GM21447 (cell line): ENCODE measurements around the gene SCN4A.

Source experiments
- ATAC-seq: cut with Tn5 transposase; IDR thresholded peaks from one replicate; pipeline ENCODE4 v1.9.1; 2021; ENCODE audit not compliant: unreplicated experiment

The SCN4A gene

GRCh38 chr17:63960006-63960405 lies 12.7 kb downstream of the SCN4A start:
- no peak for ATAC-seq

- no peak for ATAC-seq
Measured at GRCh38 chr17:63956296-63956920, 16.3 kb downstream of the SCN4A start.

GRCh38 chr17:63955791-63956190 lies 16.9 kb downstream of the SCN4A start:
- ATAC-seq, result no peak

- no peak for ATAC-seq
Measured at GRCh38 chr17:63955232-63955631, 17.5 kb downstream of the SCN4A start.

- peak; percentile 75 for ATAC-seq
Measured at GRCh38 chr17:63954402-63955063, 18.2 kb downstream of the SCN4A start.

GRCh38 chr17:63950940-63951907 lies 21.5 kb downstream of the SCN4A start:
- ATAC-seq, result no peak

- ATAC-seq, result no peak
Measured at GRCh38 chr17:63949576-63950250, 23.0 kb downstream of the SCN4A start.

- no peak for ATAC-seq
Measured at GRCh38 chr17:63948521-63948920, 24.2 kb downstream of the SCN4A start.

- ATAC-seq, result no peak
Measured at GRCh38 chr17:63947711-63948330, 24.9 kb downstream of the SCN4A start.

- ATAC-seq, result peak; percentile 62
Measured at GRCh38 chr17:63946440-63947363, 26.0 kb downstream of the SCN4A start.

GRCh38 chr17:63945784-63946439 lies 26.8 kb downstream of the SCN4A start:
- ATAC-seq, result peak; percentile 45

GRCh38 chr17:63944736-63945499 lies 27.8 kb downstream of the SCN4A start:
- no peak for ATAC-seq

- ATAC-seq, result no peak
Measured at GRCh38 chr17:63943745-63944144, 29.0 kb downstream of the SCN4A start.

- ATAC-seq, result no peak
Measured at GRCh38 chr17:63942309-63942985, 30.3 kb downstream of the SCN4A start.

- no peak for ATAC-seq
Measured at GRCh38 chr17:63941751-63942150, 31.0 kb downstream of the SCN4A start.

- ATAC-seq, result no peak
Measured at GRCh38 chr17:63941162-63941561, 31.6 kb downstream of the SCN4A start.

- no peak for ATAC-seq
Measured at GRCh38 chr17:63940584-63940983, 32.1 kb downstream of the SCN4A start.

GRCh38 chr17:63939884-63940283 lies 32.8 kb downstream of the SCN4A start:
- no peak for ATAC-seq
